Fibroblast of villous mesenchyme (primary cell): Measurements from ENCODE around the gene INTS12. TPM values are rescaled to one million over a fixed set of nuclear protein-coding genes. Genes with fewer than 3 reads are reported as not detected.

Experiments
- DNase-seq: peaks from one replicate; pipeline ENCODE4 v3.0.0-alpha.2; 2010; ENCODE audit warnings: low read depth
- H3K4me3 ChIP-seq: 2 replicates; pipeline ENCODE4 v1.5.1; 2011; ENCODE audit warnings: low read depth, mild to moderate bottlenecking, low read length
- total RNA-seq: library from RNA; depleted of rRNA; stranded (reverse); fragments of >200 nt; gene quantifications from 2 replicates; pipeline ENCODE4 v1.2.3, GENCODE V29; 2012
- TF ChIP-seq, protein P1 (sequence below): IDR thresholded peaks from 2 replicates; pipeline ENCODE4 v1.5.1; 2012; ENCODE audit warnings: low read depth, mild to moderate bottlenecking, low read length; ENCODE audit not compliant: insufficient read depth

Gene INTS12
- total RNA-seq, 1 donor: 18.6 TPM

DNA sequence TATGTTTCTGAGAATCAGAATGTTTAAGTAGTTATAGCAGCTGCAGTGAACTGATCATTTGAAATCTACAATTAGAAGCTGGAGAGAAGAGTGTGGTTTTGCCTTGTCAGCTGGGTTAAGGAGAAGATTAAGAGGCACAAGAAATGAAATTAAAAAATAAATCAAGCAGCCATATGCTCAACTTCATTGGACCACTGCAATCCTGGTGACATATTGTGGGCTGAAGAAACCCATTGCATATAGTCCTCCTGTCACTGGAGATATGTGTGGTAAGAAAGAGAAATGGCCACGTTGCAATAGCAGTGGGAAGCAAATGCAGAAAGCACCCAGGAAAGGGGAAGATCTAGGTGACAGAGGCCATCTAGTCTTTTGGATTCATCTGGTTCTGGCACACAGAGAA is 63.0 kb downstream of the INTS12 start:
- TF ChIP-seq, protein P1, sequence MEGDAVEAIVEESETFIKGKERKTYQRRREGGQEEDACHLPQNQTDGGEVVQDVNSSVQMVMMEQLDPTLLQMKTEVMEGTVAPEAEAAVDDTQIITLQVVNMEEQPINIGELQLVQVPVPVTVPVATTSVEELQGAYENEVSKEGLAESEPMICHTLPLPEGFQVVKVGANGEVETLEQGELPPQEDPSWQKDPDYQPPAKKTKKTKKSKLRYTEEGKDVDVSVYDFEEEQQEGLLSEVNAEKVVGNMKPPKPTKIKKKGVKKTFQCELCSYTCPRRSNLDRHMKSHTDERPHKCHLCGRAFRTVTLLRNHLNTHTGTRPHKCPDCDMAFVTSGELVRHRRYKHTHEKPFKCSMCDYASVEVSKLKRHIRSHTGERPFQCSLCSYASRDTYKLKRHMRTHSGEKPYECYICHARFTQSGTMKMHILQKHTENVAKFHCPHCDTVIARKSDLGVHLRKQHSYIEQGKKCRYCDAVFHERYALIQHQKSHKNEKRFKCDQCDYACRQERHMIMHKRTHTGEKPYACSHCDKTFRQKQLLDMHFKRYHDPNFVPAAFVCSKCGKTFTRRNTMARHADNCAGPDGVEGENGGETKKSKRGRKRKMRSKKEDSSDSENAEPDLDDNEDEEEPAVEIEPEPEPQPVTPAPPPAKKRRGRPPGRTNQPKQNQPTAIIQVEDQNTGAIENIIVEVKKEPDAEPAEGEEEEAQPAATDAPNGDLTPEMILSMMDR: no peak
- DNase-seq: no peak
- no peak overlapping the region for H3K4me3 ChIP-seq

DNA sequence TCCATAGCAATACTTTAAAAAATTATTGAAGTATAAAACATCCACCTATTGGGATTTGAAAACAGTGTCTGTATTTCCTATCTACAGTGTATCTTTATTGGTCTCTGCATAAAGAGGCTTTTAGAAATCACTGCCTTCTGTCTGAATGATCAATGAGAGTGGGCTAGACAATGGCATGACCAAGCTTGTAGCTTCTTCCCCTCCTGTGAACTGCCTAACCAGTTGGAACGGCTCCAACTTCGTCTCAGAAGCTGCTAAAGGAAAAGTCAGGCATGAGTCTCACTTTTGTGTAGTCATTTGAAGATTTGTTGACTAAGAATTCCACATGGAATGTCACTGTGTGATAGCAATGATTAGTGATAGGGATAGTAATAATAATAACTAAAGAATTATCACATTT is 64.2 kb downstream of the INTS12 start:
- no peak overlapping the region for H3K4me3 ChIP-seq
- TF ChIP-seq, protein P1: no peak
- no peak for DNase-seq

DNA sequence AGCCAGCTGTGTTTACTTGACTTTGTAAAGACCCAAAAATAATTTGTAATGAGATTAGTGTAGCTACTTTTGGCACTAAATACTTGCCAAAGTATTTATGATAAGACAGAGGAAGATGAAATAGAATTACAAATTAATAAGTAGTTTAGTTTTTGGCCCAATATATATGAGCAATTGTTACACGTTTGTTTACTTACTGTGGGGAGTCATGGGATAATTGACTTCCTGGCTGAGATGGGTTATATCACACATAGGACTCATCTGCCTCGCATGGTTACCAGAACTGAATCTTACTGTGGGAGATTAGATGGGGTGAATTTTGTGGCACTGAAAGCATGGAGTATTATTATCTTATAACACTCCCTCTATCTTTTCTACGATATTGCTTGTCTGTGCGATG is 66.6 kb downstream of the INTS12 start:
- H3K4me3 ChIP-seq: no peak overlapping the region
- DNase-seq: no peak
- TF ChIP-seq, protein P1: no peak

DNA sequence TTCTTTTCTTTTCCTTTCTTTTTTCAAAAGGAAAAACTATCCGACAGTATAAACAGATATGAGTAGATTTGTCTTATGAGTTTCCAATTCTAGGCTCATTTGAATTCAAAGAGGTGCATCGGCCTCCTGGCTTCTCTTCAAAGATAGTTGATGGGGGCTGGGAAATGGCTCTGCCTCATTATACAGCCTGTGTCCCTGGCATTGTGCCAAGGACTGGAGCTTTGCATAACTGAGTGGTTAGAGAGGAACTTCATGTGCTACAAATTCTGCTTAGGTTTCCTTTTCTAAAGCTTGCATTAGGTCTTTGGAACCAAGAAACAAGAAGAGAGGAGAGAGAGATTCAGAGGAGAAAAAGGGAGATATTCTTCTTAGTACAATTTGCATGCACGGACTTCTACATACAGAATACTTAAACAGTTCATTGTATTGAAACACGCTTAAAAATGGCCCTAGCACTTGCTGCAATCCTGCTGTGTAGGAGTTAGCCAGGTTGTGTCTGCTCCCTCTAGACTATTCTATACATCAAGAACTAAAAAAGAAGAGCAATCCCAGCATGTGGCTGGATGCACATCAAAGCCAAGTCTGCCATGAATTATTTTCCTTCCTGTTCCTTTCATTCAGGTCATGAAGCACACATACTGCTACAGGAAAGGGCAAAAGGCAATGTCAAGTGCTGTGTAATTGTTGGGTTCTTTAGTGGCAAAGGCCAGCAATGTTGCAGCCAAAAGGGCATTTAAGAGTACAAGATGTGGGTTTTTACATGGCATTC is 70.9 kb downstream of the INTS12 start:
- DNase-seq: peak; percentile 27
- H3K4me3 ChIP-seq: no peak overlapping the region
- TF ChIP-seq, protein P1: no peak

DNA sequence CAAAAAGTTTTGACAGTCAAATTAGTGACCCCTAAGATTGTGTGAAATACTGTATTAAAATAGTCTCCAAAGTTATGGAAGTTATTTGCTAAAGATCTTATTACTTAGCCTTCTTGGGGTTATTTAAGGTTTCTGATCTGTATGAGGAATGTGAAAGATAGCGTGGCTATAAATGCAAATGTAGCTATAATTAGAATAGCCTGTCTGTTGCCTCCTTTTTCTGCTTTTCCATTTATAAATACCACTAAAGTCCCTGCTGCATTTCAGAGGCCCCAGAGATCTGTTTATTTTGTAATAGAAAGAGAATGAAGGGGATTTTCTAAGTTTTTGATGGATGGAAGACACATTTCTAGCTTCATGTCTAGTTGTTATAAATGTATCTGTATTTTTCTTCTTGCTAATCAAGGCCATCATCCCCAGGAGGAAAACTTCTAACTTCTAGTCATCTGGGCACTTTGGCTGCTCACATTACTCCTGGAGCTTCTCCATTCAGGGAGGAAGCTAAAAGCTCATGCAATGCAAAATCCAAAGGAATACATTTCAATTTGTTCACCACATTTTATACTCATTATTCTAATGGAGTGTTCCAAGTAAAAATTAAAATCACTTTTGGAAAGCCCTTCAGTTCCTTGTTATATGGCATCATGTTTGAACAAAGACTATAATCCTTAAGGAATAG is 73.9 kb downstream of the INTS12 start:
- TF ChIP-seq, protein P1: no peak
- DNase-seq: no peak
- H3K4me3 ChIP-seq: no peak overlapping the region

DNA sequence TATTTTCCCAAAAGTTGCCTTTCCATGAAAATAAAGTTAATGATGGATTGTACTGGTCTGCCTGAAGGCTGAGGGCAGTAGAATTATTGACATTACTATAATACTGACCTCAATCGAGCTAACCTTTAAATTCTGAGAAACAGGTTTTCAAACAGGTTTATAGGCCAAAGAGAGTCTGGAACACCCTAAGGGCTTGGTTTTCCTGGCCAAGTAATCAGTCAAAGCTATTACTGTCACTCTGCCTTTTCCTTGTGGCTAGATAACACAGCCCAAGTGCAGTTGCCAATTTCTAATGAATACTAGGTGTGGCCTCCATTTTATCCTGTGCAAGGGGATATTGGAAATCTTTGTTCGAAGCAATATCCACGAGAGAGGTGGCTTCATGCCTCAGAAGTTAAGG is 75.2 kb downstream of the INTS12 start:
- no peak for DNase-seq
- TF ChIP-seq, protein P1: no peak
- no peak overlapping the region for H3K4me3 ChIP-seq

Other genes with a start within 250 kb of the INTS12 start
- gene PPA2, start 234.6 kb downstream of the INTS12 start, total RNA-seq: 84.1 and 103 TPM in 2 replicates
- gene ARHGEF38, start 156.1 kb downstream of the INTS12 start, total RNA-seq: not detected in 2 replicates
- gene GSTCD, start 95 bp upstream of the INTS12 start, total RNA-seq: 11.0 and 22.5 TPM in 2 replicates
- gene NPNT, start 186.8 kb upstream of the INTS12 start, total RNA-seq: under 0.01 TPM in 1 of 2 replicates, not detected in the other